SK-MEL-5 (cell line): ENCODE measurements around the gene ACER3. TPM values are rescaled to one million over a fixed set of nuclear protein-coding genes. Genes with fewer than 3 reads are reported as not detected.

Source experiments
- DNase-seq: peaks from one replicate; pipeline ENCODE4 v3.0.0-alpha.2; 2016; ENCODE audit warnings: low read depth, low spot score
- in situ Hi-C: cut with HindIII; loops from 2 replicates; pipeline ENCODE4 v1.10.0; 2016; ENCODE audit warnings: low sequenced_read_pairs, high pct_unique_total_duplicates, low pct_unique_long_range_greater_than_20kb
- total RNA-seq: library from RNA; depleted of rRNA; stranded (reverse); fragments of >200 nt; shearing (Covaris generic); gene quantifications from 2 replicates; pipeline ENCODE4 v1.2.3, GENCODE V29; 2014; rRNA removed

Gene ACER3
- total RNA-seq, 1 experiment from 2014 or later = 11.0 TPM

GRCh38 chr11:77071077-77071476 is 210.4 kb downstream of the ACER3 start:
- in situ Hi-C loops = no loop called here

GRCh38 chr11:77071671-77072605 is 211.2 kb downstream of the ACER3 start:
- DNase-seq = no peak
- in situ Hi-C loops = no loop called here

More at GRCh38 chr11:77071077-77071476, 210.4 kb downstream of the ACER3 start:
- DNase-seq = no peak

- no peak for DNase-seq
- in situ Hi-C loops = no loop called here
These were observed 212.2 kb downstream of the ACER3 start for GRCh38 chr11:77072851-77073327.

GRCh38 chr11:77073328-77074001 is 212.7 kb downstream of the ACER3 start:
- in situ Hi-C loops = no loop called here
- DNase-seq = no peak

GRCh38 chr11:77074205-77074604 is 213.5 kb downstream of the ACER3 start:
- in situ Hi-C loops = no loop called here
- DNase-seq = no peak

GRCh38 chr11:77074626-77075221 is 214.0 kb downstream of the ACER3 start:
- in situ Hi-C loops = no loop called here
- DNase-seq = no peak

GRCh38 chr11:77075425-77075905 is 214.7 kb downstream of the ACER3 start:
- no peak for DNase-seq
- in situ Hi-C loops = no loop called here

Other genes starting within 250 kb of the ACER3 start
- gene LRRC32, start 190.2 kb upstream of the ACER3 start, total RNA-seq = 0.16 and 0.50 TPM in 2 replicates
- gene TSKU, start 77.6 kb upstream of the ACER3 start, total RNA-seq = 22.2 and 23.5 TPM in 2 replicates
- not detected in 2 replicates for gene B3GNT6, start 173.5 kb downstream of the ACER3 start, total RNA-seq
- gene CAPN5, start 206.1 kb downstream of the ACER3 start, total RNA-seq = 1.7 and 2.4 TPM in 2 replicates
- gene OMP, start 241.9 kb downstream of the ACER3 start, total RNA-seq = not detected in 2 replicates